HG03103 (cell line): ENCODE data around the gene GID8.

Experiments used
- ATAC-seq: cut with Tn5 transposase; IDR thresholded peaks from one replicate; pipeline ENCODE4 v1.9.1; 2021; ENCODE audit warnings: low read depth; ENCODE audit not compliant: unreplicated experiment

GID8 gene

DNA sequence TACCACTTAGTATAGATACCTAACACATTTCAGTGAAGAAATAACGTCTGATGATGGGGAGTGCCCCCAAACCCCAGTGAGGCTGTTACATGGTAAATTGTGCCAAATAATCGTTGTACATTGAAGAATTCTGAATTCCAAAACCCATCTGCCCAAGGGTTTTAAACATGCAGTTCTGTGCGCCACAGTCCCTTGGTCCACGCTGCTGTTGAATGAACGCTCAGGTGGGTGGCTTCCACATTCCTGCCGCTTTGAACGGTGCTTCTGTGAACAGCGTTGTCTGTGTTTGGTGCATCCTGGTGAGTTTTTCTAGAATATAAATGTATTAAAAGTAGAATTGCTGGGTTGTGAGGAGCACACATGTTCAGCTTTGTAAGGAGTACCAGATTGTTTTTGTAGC, 2.9 kb downstream of the GID8 start:
- ATAC-seq, result no peak

- ATAC-seq, result no peak
Observed at GRCh38 chr20:62941792-62942191, 3.8 kb downstream of the GID8 start.

DNA sequence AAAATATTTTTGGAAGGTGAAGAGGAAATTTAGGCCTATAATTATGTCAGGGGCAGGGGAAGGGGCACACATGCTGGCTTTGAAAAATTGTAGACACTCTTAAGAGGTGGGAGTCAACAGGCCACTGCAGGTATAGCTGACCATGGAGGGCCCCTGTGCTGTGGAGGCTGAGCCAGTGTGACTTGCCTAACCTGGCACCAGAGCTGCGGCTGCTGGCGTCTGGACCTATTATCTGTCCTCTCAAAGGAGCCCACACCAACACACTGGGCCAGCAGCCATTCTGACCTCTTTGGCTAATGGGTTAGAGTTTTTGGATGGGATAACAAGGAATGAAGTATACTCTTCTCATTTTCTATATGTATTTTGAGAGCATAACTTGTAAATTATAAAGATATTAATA, 4.5 kb downstream of the GID8 start:
- ATAC-seq, result no peak

DNA sequence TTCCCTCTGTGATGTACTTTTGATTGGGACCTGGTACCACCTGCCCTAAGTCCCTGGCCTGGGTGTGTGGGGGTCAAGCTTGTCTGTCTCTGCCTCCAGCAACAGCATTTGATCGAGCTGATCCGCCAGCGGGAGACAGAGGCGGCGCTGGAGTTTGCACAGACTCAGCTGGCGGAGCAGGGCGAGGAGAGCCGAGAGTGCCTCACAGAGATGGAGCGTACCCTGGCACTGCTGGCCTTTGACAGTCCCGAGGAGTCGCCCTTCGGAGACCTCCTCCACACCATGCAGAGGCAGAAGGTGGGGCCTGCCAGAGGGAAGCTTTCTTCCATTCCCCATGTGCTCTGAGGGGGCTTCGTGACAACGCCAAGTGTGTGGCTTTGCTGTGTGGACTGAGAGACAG, 5.4 kb downstream of the GID8 start:
- ATAC-seq, result no peak

DNA sequence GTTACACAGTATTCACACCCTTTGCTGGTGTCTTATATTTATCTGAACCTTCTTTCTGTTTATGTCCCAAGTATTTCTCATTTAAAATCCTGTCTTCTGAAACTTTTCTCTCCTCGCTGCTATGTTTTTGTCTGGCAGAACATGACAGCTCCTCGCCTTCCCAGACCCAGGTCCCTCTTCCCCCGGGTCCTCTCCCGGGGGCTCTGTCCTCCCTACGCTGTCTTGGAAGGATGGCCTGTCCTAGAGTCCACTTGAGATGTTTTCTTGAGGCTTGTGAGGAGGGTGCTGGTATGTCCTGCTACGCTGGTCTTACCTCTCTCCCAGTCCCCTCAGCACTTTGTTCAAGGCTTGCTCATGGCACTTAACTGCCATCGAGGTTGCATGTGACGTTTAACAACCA, 6.2 kb downstream of the GID8 start:
- no peak for ATAC-seq

- no peak for ATAC-seq
Observed at GRCh38 chr20:62944746-62945145, 6.8 kb downstream of the GID8 start.

GRCh38 chr20:62945771-62946339, 7.9 kb downstream of the GID8 start:
- no peak for ATAC-seq

DNA sequence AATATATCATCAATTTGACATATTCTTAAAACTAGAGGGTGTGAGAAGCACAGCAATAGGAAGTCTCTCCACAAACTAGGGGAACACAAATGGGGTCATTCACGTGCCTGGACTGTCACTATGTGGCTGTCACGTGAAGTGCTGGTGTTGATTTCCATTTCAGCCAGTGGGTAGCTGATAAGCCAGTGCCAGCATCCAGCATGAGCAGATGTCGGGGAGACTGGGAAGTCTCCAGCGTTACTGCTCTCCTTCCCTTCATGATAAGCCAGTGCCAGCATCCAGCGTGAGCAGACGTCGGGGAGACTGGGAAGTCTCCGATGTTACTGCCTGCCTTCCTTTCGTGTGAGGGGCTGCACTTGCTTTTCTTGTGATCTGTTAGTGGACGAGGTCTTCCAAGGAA, 9.0 kb downstream of the GID8 start:
- no peak for ATAC-seq

DNA sequence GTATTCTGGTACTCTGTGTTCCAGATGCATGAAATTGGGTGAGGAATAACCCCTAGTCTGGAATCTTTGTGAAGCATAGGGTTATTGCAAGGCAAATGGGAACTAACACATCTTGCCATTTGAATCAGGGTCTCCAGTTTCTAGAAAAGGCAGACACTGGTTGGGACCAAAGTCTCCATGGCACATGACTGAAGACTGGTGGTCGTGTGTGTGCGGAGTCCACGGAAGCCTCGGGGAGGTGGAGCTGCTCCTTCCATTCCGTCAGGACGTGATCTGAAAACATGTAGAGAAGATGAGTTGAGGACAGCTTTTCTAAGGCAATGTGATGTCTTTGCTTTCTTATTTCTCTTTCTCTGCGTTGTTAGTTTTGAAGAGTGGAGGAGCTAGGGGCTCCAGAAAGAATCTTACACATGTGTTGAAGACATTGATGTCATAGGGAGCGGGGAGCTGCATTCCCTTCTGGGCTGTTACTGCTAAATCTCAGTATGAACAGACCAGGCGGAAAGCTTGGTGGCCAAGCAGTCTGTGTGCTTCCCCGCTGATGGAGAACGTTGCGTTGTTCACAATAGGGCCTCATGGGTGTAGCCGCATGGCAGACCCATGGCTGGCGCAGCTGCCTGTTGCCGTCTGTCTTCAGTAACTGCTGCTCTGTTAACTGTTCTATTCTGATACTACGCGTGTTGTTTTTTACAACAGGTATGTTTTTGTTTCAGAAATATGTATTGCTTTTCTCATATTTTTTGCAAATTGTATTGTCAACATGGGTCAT, 9.8 kb downstream of the GID8 start:
- ATAC-seq, result no peak

GRCh38 chr20:62949153-62949821, 11.3 kb downstream of the GID8 start:
- no peak for ATAC-seq

DNA sequence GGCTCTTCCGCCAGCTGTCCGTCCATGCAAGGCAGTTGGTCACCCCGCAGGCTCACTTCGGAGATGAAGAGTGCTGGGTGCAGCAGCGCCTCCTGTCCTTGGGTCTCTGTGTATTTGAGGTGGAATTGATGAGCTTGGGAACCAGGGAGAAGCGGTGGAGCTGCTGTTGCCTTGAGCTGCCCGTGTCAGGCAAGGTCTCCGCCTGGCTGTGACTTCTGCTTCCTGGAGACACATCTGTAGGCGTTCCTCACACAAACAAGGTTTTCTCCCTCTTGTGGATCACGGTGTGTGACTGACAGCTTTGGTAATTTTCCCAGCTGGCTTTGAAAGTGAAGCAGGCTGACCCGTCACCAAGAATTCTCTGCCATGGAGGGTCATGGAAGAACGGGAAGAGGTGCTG, 12.0 kb downstream of the GID8 start:
- no peak for ATAC-seq

GRCh38 chr20:62950741-62951140, 12.8 kb downstream of the GID8 start:
- ATAC-seq, result no peak

DNA sequence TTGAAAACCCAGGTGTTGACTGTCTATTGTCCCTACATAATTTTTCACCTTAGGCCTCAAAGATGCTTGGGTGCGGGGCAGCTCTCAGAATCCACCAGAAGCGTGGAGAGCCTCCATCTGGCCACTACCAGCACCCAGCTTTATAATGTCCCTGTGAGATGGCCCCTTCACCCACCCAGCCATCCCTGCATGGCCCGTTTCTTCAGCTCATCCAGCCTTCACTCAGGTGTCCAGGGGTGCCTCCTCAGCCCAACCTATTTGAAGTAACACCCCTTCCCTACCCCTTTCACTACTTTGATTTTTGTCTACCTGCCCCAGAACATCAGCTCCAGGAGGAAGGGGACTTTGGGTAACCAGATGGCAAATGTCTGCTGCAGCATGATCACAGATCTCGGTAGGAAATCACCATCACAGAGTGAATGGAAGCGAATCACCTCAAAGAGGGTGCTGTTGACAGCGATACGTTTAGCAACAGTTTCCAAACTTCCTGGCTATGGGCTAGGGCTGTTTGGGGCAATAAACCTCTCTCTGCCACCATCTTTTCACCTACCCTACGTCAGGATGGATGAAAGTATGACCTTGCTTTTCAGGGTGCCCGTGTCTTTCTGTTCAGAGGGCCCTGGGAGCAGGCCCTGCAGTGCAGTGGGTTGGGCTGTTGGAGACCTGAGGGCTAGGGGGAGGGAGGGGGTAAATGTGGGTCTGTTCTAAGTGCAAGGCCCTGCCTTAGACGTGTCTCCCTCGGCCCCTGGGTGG, 13.4 kb downstream of the GID8 start:
- no peak for ATAC-seq

- ATAC-seq, result no peak
Observed at GRCh38 chr20:62951896-62952372, 14.0 kb downstream of the GID8 start.

- ATAC-seq, result peak; percentile 41
Observed at GRCh38 chr20:62952373-62952967, 14.5 kb downstream of the GID8 start, which contains the start of gene SLC17A9. Gene SLC17A9 (plus strand): TSS chr20:62952709. CDS start chr20:62952831, 122 bp downstream.

DNA sequence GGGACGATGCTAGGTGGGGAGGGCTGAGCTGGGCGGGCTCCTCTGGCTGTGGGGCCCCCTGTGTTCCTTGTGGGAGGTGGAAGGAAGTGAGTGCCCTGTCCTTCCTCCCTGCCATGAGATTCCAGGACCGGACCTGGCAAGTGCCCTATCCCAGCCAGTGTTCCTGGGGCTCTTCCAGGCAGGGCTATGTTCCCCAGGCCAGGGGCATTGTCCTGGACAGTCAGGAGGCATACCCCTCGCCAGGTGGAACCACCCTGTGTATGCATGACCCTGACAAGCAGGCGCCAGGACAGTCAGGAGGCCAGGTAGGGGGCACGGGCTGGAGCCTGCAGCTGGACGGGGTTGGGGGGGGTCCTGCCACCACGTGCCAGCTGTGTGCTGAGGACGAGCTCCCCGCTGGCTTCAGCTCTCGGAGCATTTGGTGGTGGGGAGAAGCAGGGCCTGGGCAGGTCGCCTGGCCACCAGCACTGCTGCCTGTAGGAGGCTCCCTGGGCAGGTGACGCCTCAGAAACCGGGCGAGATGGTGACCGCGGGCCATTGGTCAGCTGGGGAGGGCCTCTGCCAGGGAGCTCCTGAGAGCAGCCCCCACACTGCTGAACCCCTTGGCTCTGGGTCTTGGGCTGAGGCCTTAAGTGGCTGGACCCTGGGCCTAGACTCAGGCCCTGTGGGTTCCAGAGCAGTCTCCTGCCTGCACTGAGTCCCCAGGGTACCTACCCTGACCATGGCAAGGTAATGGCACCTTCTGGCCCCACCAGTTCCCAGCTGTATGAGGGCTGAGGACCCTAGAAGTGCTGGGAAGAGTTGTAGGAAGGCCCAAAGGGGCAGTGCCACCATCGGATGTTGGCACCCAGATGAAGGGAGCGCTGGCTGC, 15.3 kb downstream of the GID8 start:
- ATAC-seq, result no peak

GRCh38 chr20:62953839-62954703, 16.1 kb downstream of the GID8 start:
- ATAC-seq, result peak; percentile 78

DNA sequence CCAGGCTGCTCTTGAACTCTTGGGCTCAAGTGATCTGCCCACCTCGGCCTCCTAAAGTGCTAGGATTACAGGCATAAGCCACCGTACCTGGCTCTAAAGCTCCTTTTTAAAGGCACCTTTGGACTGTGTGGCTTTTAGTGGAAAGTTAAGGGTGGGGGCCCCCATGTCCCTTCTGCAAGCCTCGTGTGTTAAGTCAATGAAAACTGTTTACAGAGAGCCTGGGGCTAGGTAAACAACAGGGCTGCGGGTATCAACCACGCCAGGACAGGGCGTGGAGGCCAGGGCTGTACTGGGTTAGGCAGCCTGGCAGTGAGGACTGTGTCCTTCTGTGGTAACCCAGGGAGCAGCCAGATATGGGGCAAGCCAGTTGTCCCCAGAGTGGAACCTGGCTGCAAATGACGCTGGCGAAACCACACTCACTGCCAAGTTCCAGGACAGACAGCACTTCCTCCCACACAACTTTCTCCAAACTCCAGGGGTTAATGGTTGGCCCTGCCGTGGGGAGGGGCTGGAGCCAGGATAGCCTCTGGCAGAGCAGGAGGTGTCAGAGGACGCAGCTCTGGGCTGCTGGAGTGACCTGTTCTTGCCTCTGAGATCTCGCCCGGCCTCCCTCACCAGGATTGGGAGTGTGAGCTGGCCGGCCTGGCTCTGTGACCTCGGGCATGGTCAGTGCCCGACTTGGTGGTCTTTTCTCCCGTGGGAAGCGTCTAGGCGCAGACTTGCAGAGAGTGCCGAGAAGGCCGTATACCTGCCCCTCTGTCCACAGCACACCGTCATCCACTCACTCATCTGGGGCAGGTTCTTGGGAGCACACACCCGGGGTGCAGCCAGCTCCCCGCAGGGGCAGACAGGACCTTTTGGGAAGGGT, 17.8 kb downstream of the GID8 start:
- ATAC-seq, result no peak
